ENCODE data around the gene RBMS3.

GRCh38 chr3:29521751-29522150 is 240.9 kb downstream of the RBMS3 start:
- TF ChIP-seq CTCF (IDR thresholded peaks at IDR 0.05 in 2 of 3, conservative IDR thresholded peaks at IDR 0.05 in 1 of 3; ENCODE audit: borderline replicate concordance in 1 of 3, insufficient read depth in 1 of 3, low read depth in 2 of 3, low read length in 2 of 3) (no peak), SIN3A (IDR thresholded peaks at IDR 0.05; ENCODE audit: low read depth) (no peak), RAD21 (IDR thresholded peaks at IDR 0.05; ENCODE audit: low read depth) (no peak), MAX (IDR thresholded peaks at IDR 0.05) (no peak), EZH2 (IDR thresholded peaks at IDR 0.05) (no peak)

Data from HCT116 (cell line).